ENCODE measurements around the gene SETD2.

Gene SETD2

GRCh38 chr3:46998121-46998851 lies 165.6 kb downstream of the SETD2 start:
- DNase-seq (ENCODE audit: low read depth) = peak; percentile 61

GRCh38 chr3:46997453-46998091 lies 166.3 kb downstream of the SETD2 start:
- no peak for DNase-seq (ENCODE audit: low read depth)

- DNase-seq (ENCODE audit: low read depth) = no peak
Measured at GRCh38 chr3:46996689-46997452, 167.0 kb downstream of the SETD2 start.

- no peak for DNase-seq (ENCODE audit: low read depth)
Measured at GRCh38 chr3:46995901-46996562, 167.9 kb downstream of the SETD2 start.

- DNase-seq (ENCODE audit: low read depth) = no peak
Measured at GRCh38 chr3:46994801-46995731, 168.8 kb downstream of the SETD2 start.

- no peak for DNase-seq (ENCODE audit: low read depth)
Measured at GRCh38 chr3:46993986-46994385, 169.9 kb downstream of the SETD2 start.

- no peak for DNase-seq (ENCODE audit: low read depth)
Measured at GRCh38 chr3:46993292-46993691, 170.6 kb downstream of the SETD2 start.

GRCh38 chr3:46992231-46992630 lies 171.7 kb downstream of the SETD2 start:
- DNase-seq (ENCODE audit: low read depth) = no peak

- DNase-seq (ENCODE audit: low read depth) = no peak
Measured at GRCh38 chr3:46991406-46992165, 172.3 kb downstream of the SETD2 start.

GRCh38 chr3:46990573-46991374 lies 173.1 kb downstream of the SETD2 start:
- DNase-seq (ENCODE audit: low read depth) = no peak

- DNase-seq (ENCODE audit: low read depth) = no peak
Measured at GRCh38 chr3:46989146-46989810, 174.6 kb downstream of the SETD2 start.

GRCh38 chr3:46988616-46989015 lies 175.3 kb downstream of the SETD2 start:
- DNase-seq (ENCODE audit: low read depth) = no peak

- peak; percentile 71 for DNase-seq (ENCODE audit: low read depth)
Measured at GRCh38 chr3:46987743-46988401, 176.0 kb downstream of the SETD2 start.

- no peak for DNase-seq (ENCODE audit: low read depth)
Measured at GRCh38 chr3:46987319-46987742, 176.6 kb downstream of the SETD2 start.

- DNase-seq (ENCODE audit: low read depth) = no peak
Measured at GRCh38 chr3:46986782-46987310, 177.1 kb downstream of the SETD2 start.

GRCh38 chr3:46986055-46986730 lies 177.7 kb downstream of the SETD2 start:
- no peak for DNase-seq (ENCODE audit: low read depth)

- DNase-seq (ENCODE audit: low read depth) = no peak
Measured at GRCh38 chr3:46985588-46985987, 178.3 kb downstream of the SETD2 start.
